Mucosa of rectum (tissue), 2 donors: ENCODE measurements around the gene ING4.
"Not testable (repeated sequence)": the region's sequence is repeated elsewhere in the genome, so short reads cannot be mapped to it uniquely, and the experiment has no call there.

Source experiments
- H3K27ac ChIP-seq, 2 donors: one replicate each; pipeline ENCODE4 v1.7.0; 2013; ENCODE audit warnings: inconsistent platforms in 2 of 2, low read depth in 2 of 2, low read length in 2 of 2
- H3K27me3 ChIP-seq, 2 donors: one replicate each; pipeline ENCODE4 v1.7.0; 2013; ENCODE audit warnings: low read length in 2 of 2; ENCODE audit not compliant: control insufficient read depth in 2 of 2, insufficient read depth in 2 of 2
- H3K36me3 ChIP-seq, 2 donors: one replicate each; pipeline ENCODE4 v1.7.0; 2013; ENCODE audit warnings: low read length in 2 of 2; ENCODE audit not compliant: control insufficient read depth in 2 of 2, insufficient read depth in 2 of 2
- H3K4me1 ChIP-seq, 2 donors: one replicate each; pipeline ENCODE4 v1.7.0; 2013; ENCODE audit warnings: low read length in 2 of 2, mild to moderate bottlenecking in 1 of 2; ENCODE audit not compliant: control insufficient read depth in 2 of 2, insufficient read depth in 2 of 2
- H3K4me3 ChIP-seq, 2 donors: one replicate each; pipeline ENCODE4 v1.7.0; 2013; ENCODE audit warnings: low read length in 2 of 2
- H3K9ac ChIP-seq, 2 donors: one replicate each; pipeline ENCODE4 v1.7.0; 2013; ENCODE audit warnings: low read length in 2 of 2, low read depth in 1 of 2, mild to moderate bottlenecking in 1 of 2
- H3K9me3 ChIP-seq, 2 donors: one replicate each; pipeline ENCODE4 v1.7.0; 2013; ENCODE audit warnings: low read length in 2 of 2; ENCODE audit not compliant: control insufficient read depth in 2 of 2
- donor health status: healthy.
- donor health status: Normal muscosa, but diverticular disease.

ING4 gene

DNA sequence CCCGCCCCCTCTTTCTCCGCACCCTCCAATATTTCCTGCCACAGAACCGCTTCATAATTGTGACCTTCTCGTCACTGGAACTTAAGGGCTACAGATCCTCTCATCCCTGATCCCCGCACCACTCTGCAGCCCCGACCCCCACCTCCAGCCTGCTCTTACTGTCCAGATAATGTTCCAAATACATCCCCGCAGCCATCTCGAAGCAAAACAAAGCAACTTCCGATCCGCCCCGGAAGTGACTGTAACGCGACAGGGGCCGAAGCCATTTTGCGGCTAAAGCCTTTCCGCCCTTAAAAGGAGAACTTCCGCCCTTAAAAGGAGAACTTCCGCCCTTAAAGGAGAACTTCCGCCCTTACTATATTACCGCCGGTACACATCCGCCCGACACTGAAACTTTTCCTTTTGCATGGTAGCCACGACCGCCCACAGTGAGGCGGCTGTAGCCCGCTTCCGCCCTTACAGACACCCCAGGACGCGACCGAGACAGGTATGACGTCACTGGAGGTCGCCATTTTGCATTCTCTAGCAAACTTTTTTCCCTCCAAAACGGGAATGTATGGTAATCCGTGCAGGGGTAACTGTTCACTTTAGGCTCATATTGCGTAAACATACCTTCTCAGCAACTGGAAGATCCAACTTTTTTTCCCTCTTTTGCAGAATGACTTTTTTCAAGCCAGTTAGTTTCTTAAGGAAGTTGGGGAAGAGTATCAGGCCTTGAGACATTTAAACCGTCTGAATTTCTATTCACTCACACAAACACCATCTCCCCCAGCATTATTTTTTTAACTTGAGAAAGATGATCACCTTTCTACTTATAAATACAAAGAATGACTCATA, at the start of gene ING4:
ING4 (minus strand) TSS at position 214 of the 837 bp plus-strand sequence; CDS start at position 196, 18 bp downstream.
- H3K9me3 ChIP-seq: no peaks in the 10 kb centered on the region
- H3K4me3 ChIP-seq: peak within 1 kb of the TSS; percentile 96 to 99
- no peaks in the 10 kb centered on the region for H3K27me3 ChIP-seq
- peak within 1 kb of the TSS; percentile 78 to 82 for H3K9ac ChIP-seq
- peak within 1 kb of the TSS; percentile 79 to 84 for H3K27ac ChIP-seq
- peaks cover 22 to 23% of the 10 kb centered on the region in 2 donors for H3K36me3 ChIP-seq
- H3K4me1 ChIP-seq: peaks cover 10 to 11% of the 10 kb centered on the region in 2 donors

DNA sequence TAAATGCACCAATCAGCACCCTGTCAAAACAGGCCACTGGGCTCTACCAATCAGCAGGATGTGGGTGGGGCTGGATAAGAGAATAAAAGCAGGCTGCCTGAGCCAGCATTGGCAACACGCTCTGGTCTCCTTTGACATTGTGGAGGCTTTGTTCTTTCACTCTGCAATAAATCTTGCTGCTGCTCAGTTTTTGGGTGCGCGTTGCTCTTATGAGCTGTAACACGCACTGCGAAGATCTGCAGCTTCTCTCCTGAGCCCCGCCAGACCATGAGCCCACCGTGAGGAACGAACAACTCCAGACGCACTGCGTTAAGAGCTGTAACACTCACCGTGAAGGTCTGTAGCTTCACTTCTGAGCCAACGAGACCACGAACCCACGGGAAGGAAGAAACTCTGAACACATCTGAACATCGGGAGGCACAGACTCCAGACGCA, 46.1 kb upstream of the ING4 start:
- no peak overlapping the region for H3K4me3 ChIP-seq
- no peaks in the 10 kb centered on the region for H3K36me3 ChIP-seq
- H3K27ac ChIP-seq: no peak overlapping the region
- peaks cover 0 to 4% of the 10 kb centered on the region in 2 donors for H3K27me3 ChIP-seq
- no peaks in the 10 kb centered on the region for H3K4me1 ChIP-seq
- H3K9me3 ChIP-seq: no peaks in the 10 kb centered on the region
- H3K9ac ChIP-seq: no peak overlapping the region

DNA sequence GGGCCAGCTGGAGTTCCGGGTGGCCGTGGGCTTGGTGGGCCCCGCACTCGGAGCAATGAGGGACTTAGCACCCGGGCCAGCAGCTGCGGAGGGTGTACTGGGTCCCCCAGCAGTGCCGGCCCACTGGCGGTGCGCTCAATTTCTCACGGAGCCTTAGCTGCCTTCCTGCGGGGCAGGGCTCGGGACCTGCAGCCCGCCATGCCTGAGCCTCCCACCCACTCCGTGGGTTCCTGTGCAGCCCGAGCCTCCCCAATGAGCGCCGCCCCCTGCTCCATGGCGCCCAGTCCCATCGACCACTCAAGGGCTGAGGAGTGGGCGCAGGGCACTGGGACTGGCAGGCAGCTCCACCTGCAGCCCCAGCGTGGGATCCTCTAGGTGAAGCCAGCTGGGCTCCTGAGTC, 45.4 kb upstream of the ING4 start:
- not testable (repeated sequence) for H3K4me1 ChIP-seq, H3K36me3 ChIP-seq, H3K4me3 ChIP-seq, H3K9me3 ChIP-seq, H3K27me3 ChIP-seq, H3K27ac ChIP-seq, H3K9ac ChIP-seq

DNA sequence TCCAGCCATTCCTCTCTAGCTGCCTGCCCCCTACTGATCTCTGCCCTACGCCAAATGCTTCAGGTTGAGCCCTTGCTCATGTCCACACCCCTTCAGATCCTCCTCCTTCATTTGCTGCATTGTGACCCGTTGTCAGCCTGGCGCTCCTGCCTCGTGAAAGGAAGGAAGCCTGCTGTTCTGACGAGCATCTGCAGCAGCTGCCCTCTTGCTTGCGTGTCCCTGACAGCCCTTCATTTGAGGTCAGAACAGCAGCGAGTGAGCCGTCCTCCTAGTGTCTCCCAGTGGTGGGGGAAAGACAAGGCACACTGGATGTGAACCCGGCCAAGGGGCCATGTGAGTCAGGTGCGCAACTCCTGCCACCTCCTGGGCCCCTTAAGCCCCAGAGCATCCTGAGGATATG, 40.7 kb upstream of the ING4 start:
- H3K9ac ChIP-seq: no peak overlapping the region
- H3K27me3 ChIP-seq: peaks cover 28 to 30% of the 10 kb centered on the region in 2 donors
- no peak overlapping the region for H3K27ac ChIP-seq
- H3K4me3 ChIP-seq: no peak overlapping the region
- no peaks in the 10 kb centered on the region for H3K36me3 ChIP-seq
- H3K4me1 ChIP-seq: peaks cover 0 to 4% of the 10 kb centered on the region in 2 donors
- no peaks in the 10 kb centered on the region for H3K9me3 ChIP-seq

DNA sequence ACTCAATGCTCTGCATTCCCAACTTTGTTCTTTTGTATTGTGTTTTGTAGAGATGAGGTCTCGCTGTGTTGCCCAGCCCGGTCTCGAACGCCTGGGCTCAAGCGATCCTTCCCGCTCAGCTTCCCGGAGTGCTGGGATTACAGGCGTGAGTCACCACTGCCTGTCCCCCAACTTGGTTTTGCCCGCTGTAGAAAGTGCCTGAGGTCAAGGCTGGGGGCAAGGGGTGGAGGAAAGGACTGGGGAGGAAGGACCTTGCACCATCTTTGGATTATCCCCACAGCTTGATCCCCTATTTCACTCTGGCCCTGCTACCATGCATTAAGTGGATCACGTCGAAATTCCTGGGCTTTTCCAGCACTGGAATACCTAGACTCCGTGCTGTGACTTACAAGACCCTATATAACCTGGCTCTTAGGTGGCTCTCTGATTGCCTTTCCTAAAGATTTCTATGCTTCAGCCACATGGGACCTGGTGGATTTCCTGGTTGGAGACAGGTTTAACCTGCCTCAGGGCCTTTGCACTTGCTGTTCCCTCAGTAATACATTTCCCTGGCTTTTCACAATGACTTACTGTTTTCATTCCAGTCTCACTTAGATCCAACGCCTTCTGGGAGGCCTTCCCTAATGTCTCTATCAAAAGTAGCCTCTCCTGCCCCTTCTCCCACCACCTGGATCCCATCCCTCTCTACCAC, 38.3 kb upstream of the ING4 start:
- Histone ChIP-seq H3K27ac (no peak overlapping the region), H3K27me3 (peaks cover 34 to 35% of the 10 kb centered on the region in 2 donors), H3K4me1 (peaks cover 0 to 4% of the 10 kb centered on the region in 2 donors), H3K36me3 (no peaks in the 10 kb centered on the region), H3K9ac (no peak overlapping the region), H3K4me3 (peak overlapping the region in 1 of 2 donors; percentile 45), H3K9me3 (no peaks in the 10 kb centered on the region)

DNA sequence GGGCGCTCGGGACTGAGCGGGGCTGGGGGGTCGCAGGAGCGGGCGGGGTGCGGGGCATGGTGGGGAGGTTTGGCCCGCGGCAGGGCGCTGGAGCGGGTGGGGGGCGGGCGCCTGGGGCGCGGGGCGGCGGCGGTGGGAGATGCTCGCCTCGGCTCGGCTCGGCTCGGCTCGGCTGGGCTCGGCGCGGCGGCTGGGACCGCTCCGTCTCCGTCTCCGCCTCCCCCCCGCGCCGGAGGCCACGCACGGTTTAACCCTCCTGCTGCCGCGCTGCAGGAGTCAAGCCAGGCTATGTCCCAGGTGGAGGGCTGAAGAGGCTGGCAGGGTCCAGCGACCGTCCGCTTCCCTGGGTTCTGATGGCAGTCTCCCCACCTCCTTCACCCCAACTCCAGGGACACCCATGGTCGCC, 37.7 kb upstream of the ING4 start, which contains the start of gene PIANP:
PIANP (minus strand) TSS at position 170 of the 406 bp plus-strand sequence. CDS start 2,754 bp downstream, outside the sequence.
- no peaks in the 10 kb centered on the region for H3K36me3 ChIP-seq
- H3K4me1 ChIP-seq: peaks cover 0 to 4% of the 10 kb centered on the region in 2 donors
- peaks cover 34 to 35% of the 10 kb centered on the region in 2 donors for H3K27me3 ChIP-seq
- H3K4me3 ChIP-seq: peak within 1 kb of the TSS; percentile 33 to 45
- H3K27ac ChIP-seq: no peak within 1 kb of the TSS
- H3K9me3 ChIP-seq: no peaks in the 10 kb centered on the region
- no peak within 1 kb of the TSS for H3K9ac ChIP-seq

DNA sequence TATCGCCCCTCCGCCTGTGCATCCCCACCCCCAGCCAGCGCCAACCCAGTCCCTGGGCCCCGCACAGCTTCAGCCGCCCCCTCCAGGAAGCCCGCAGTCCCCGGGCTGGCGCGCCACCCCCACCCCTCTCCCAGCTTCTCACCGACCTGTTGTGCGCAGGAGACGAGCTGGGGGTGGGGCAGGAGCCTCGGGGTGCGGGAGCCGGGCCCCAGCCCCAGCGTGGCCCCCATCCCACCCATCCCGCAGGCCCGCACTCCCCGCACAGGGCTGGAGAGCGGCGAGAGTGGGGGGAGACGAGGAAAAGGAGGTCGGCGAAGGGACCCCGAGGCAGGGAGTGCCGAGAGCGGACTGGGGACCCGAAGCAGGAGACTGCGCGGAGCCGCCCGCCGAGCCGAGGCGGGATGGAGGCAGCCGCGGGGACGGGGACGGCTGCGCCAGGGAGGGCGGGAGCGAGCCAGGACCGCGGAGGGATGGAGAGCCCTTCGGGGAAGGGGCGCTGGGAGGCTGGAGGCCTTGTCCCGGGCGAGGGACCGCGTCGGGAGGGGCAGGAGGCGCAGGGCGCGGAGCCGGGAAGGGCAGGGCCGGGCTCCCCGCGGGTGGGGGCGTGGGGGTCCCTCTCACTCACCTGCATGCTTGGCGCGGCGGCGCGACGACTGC, 37.2 kb upstream of the ING4 start:
- Histone ChIP-seq H3K9ac (no peak overlapping the region), H3K27me3 (peaks cover 34 to 35% of the 10 kb centered on the region in 2 donors)

DNA sequence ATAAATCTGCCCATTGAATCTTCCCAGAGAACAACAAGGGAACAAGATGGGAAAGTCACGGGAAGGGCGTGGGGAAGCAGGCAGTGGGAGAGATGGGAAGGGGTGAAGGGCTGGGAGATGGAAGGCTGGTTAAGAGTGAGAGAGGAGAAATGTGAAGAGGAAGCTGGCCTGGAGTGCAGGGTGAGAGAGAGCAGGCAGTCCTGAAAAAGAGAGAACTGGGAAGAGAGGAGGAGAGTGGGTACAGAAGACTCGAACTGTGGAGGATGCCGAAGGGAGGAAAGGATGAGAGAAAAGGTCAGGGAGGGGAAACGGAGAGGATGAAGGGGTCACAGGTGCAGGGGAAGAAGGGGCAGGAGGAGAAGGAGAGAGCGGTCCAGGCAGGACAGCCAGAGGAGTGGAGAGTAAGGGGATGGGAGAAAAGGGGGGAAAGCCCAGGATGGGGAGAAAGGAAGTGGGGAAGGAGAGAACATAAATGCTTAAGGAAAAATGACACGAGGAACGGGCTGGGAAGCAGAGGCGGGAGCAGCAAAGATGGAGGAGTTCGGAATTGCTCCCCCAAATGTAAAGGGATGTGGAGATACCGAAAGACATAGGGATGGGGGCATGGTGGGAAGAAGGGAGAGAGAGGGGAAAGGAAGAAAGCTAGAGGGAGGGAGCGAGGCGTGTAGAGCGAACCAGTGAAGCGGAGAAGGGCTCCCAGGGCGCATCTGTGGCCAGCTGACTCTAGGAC, 36.5 kb upstream of the ING4 start:
- no peak overlapping the region for H3K27ac ChIP-seq
- H3K27me3 ChIP-seq: peaks cover 34 to 35% of the 10 kb centered on the region in 2 donors
- peaks cover 0 to 4% of the 10 kb centered on the region in 2 donors for H3K4me1 ChIP-seq
- no peaks in the 10 kb centered on the region for H3K9me3 ChIP-seq
- H3K9ac ChIP-seq: no peak overlapping the region
- H3K4me3 ChIP-seq: peak overlapping the region in 1 of 2 donors; percentile 20
- no peaks in the 10 kb centered on the region for H3K36me3 ChIP-seq

More for the DNA sequence above, 37.2 kb upstream of the ING4 start:
- peak overlapping the region; percentile 33 to 44 for H3K4me3 ChIP-seq
- H3K4me1 ChIP-seq: peaks cover 0 to 4% of the 10 kb centered on the region in 2 donors
- H3K36me3 ChIP-seq: no peaks in the 10 kb centered on the region
- H3K27ac ChIP-seq: no peak overlapping the region
- H3K9me3 ChIP-seq: no peaks in the 10 kb centered on the region

DNA sequence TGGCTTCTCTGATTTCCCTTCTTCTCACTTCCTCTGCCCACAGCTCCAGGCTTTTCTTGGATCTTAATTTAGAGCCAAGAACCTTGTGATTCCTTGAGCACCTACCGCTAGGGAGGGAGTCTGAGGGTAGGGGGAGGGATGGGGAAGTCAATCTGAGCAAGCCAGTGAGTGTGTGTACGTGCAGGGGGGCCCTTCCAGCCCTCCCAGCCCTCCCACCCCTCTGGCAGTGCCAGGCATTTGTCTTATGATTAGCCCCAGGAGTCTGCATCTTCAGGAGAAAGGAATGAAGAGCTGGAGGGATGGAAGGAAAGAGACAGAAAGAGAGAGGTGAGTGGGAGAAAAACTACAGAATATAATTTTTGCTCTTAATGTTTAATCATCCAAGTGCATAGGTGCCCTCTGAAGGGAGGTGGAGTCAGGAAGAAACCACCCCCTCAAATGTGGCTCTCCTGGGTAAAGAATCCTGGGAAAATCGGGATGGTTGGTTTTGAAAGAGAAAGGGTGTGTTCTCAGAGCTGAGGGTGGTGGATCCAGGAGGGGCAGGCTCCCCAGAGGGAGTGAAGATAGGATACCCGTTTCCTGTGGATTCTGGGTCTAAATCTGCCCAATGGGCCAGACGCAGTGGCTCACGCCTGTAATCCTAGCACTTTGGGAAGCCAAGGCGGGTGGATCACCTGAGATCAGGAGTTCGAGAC, 35.6 kb upstream of the ING4 start:
- H3K9me3 ChIP-seq: no peaks in the 10 kb centered on the region
- H3K27ac ChIP-seq: no peak overlapping the region
- H3K4me3 ChIP-seq: no peak overlapping the region
- H3K4me1 ChIP-seq: peaks cover 0 to 4% of the 10 kb centered on the region in 2 donors
- H3K27me3 ChIP-seq: peaks cover 27 to 34% of the 10 kb centered on the region in 2 donors
- no peaks in the 10 kb centered on the region for H3K36me3 ChIP-seq
- H3K9ac ChIP-seq: no peak overlapping the region
